IMR-90 (cell line): ENCODE results near the gene NIPAL3. TPM values are rescaled to one million over a fixed set of nuclear protein-coding genes. Genes with fewer than 3 reads are reported as not detected.
A peak's percentile ranks its signal among the peaks of the same experiment; 100 is the strongest.

Experiments used
- ATAC-seq: fragments of 200-7000 bp; cut with Tn5 transposase; 2 replicates; pipeline ENCODE4 v1.9.1; 2020; ENCODE audit warnings: low read depth, mild to moderate bottlenecking, moderate library complexity
- BruUV-seq: library from RNA; stranded (reverse); fragments of 400-500 nt; replicated peaks from 2 replicates; lab custom pipeline; 2021; lab: Mats Ljungman, UMichigan
- CTCF ChIA-PET: fragments of 300-600 bp; formaldehyde crosslinking; extraction: SDS; loops from one replicate; lab custom pipeline; 2021; ENCODE audit warnings: antibody characterized with exemption; lab: Yijun Ruan, JAX
- POLR2A ChIA-PET: fragments of 300-600 bp; sonication (Branson Sonifier 250); formaldehyde crosslinking; loops from one replicate; lab custom pipeline; 2022; ENCODE audit warnings: antibody characterized with exemption; ENCODE audit not compliant: unreplicated experiment; lab: Charles Lee
- DNase-seq: peaks from one replicate; pipeline ENCODE4 v3.0.0; 2013
- H2AFZ ChIP-seq: replicated peaks from 2 replicates; pipeline ENCODE3; 2013; ENCODE audit warnings: low read length, mild to moderate bottlenecking; ENCODE audit not compliant: poor library complexity
- H2AK5ac ChIP-seq: 2 replicates; pipeline ENCODE4 v1.6.1; 2013; ENCODE audit warnings: low read depth, low read length, inconsistent platforms
- H2AK9ac ChIP-seq: replicated peaks from 2 replicates; pipeline ENCODE3; 2013; ENCODE audit warnings: mild to moderate bottlenecking, low read depth, low read length, moderate library complexity; ENCODE audit not compliant: poor library complexity
- H2BK120ac ChIP-seq: 2 replicates; pipeline ENCODE4 v1.6.1; 2013; ENCODE audit warnings: low read depth, low read length, inconsistent platforms
- H2BK15ac ChIP-seq: 3 replicates; pipeline ENCODE4 v1.6.1; 2013; ENCODE audit warnings: low read depth, low read length, inconsistent platforms
- H2BK20ac ChIP-seq: 2 replicates; pipeline ENCODE4 v1.6.1; 2013; ENCODE audit warnings: low read depth, mild to moderate bottlenecking, inconsistent platforms, low read length, moderate library complexity
- H2BK5ac ChIP-seq: 2 replicates; pipeline ENCODE4 v1.6.1; 2013; ENCODE audit warnings: mild to moderate bottlenecking, low read depth, low read length, inconsistent platforms; ENCODE audit not compliant: poor library complexity, severe bottlenecking
- H3K14ac ChIP-seq: replicated peaks from 2 replicates; pipeline ENCODE4 v1.6.1; 2013; ENCODE audit warnings: low read depth, low read length, inconsistent platforms
- H3K18ac ChIP-seq: 2 replicates; pipeline ENCODE4 v1.6.1; 2013; ENCODE audit warnings: low read depth, low read length, control low read depth
- H3K23ac ChIP-seq: 2 replicates; pipeline ENCODE4 v1.6.1; 2013; ENCODE audit warnings: low read depth, low read length, inconsistent platforms
- H3K27ac ChIP-seq: 2 replicates; pipeline ENCODE4 v1.5.1; 2013; ENCODE audit warnings: mild to moderate bottlenecking, control low read depth, low read length; ENCODE audit not compliant: insufficient read depth
- H3K27me3 ChIP-seq: 2 replicates; pipeline ENCODE4 v1.6.1; 2013; ENCODE audit warnings: low read length; ENCODE audit not compliant: control insufficient read depth, insufficient read depth
- H3K36me3 ChIP-seq: 2 replicates; pipeline ENCODE4 v1.6.1; 2013; ENCODE audit warnings: low read length, mixed read lengths; ENCODE audit not compliant: control insufficient read depth, insufficient read depth
- H3K4ac ChIP-seq: 2 replicates; pipeline ENCODE4 v1.6.1; 2013; ENCODE audit warnings: low read depth, low read length, inconsistent platforms
- H3K4me1 ChIP-seq: 2 replicates; pipeline ENCODE4 v1.6.1; 2013; ENCODE audit warnings: low read length, mixed read lengths; ENCODE audit not compliant: control insufficient read depth, insufficient read depth
- H3K4me2 ChIP-seq: 2 replicates; pipeline ENCODE4 v1.6.1; 2013; ENCODE audit warnings: low read depth, mild to moderate bottlenecking, control low read depth, low read length, moderate library complexity
- H3K4me3 ChIP-seq: 2 replicates; pipeline ENCODE4 v1.5.1; 2013; ENCODE audit warnings: low read depth, mild to moderate bottlenecking, control low read depth, low read length, moderate library complexity; ENCODE audit not compliant: insufficient read depth
- H3K56ac ChIP-seq: 2 replicates; pipeline ENCODE4 v1.6.1; 2013; ENCODE audit warnings: low read length, inconsistent platforms; ENCODE audit not compliant: insufficient read depth; ENCODE audit errors: extremely low read depth
- H3K79me1 ChIP-seq, 2 experiments: 2 replicates each; pipeline ENCODE4 v1.6.1; 2013; ENCODE audit warnings: low read length in 2 of 2, inconsistent platforms in 1 of 2, low read depth in 1 of 2
- H3K9ac ChIP-seq: 2 replicates; pipeline ENCODE4 v1.6.1; 2013; ENCODE audit warnings: low read depth, low read length, control low read depth
- H3K9me1 ChIP-seq: 2 replicates; pipeline ENCODE4 v1.6.1; 2013; ENCODE audit warnings: low read length, inconsistent platforms; ENCODE audit not compliant: insufficient read depth
- H3K9me3 ChIP-seq: 2 replicates; pipeline ENCODE4 v1.6.1; 2013; ENCODE audit warnings: low read length; ENCODE audit not compliant: control insufficient read depth, insufficient read depth
- H4K20me1 ChIP-seq: 2 replicates; pipeline ENCODE4 v1.6.1; 2013; ENCODE audit warnings: low read length, inconsistent platforms; ENCODE audit not compliant: insufficient read depth
- H4K5ac ChIP-seq: 2 replicates; pipeline ENCODE4 v1.6.1; 2013; ENCODE audit warnings: mild to moderate bottlenecking, low read depth, low read length, control low read depth
- H4K8ac ChIP-seq, 2 experiments: 2 replicates each; pipeline ENCODE4 v1.6.1; 2013; ENCODE audit warnings: low read depth in 2 of 2, low read length in 2 of 2, control low read depth in 1 of 2, inconsistent platforms in 1 of 2
- H4K91ac ChIP-seq: 2 replicates; pipeline ENCODE4 v1.6.1; 2013; ENCODE audit warnings: low read depth, low read length, inconsistent platforms; ENCODE audit not compliant: insufficient read depth
- MAZ ChIP-seq: IDR thresholded peaks from 2 replicates; pipeline ENCODE4 v1.6.1; 2012; ENCODE audit warnings: low read depth, mild to moderate bottlenecking, low read length, improper control_type of control experiment, moderate library complexity, borderline replicate concordance
- NFE2L2 ChIP-seq: fragments of 150-350 bp; IDR thresholded peaks from 2 replicates; pipeline ENCODE4 v1.6.1; 2016; ENCODE audit warnings: low read depth, mild to moderate bottlenecking, low read length
- RAD21 ChIP-seq: IDR thresholded peaks from 2 replicates; pipeline ENCODE4 v1.6.1; 2012; ENCODE audit warnings: low read length, improper control_type of control experiment
- RCOR1 ChIP-seq: IDR thresholded peaks from 2 replicates; pipeline ENCODE4 v1.6.1; 2012; ENCODE audit warnings: mild to moderate bottlenecking, low read length, improper control_type of control experiment; ENCODE audit not compliant: insufficient replicate concordance
- RFX5 ChIP-seq: IDR thresholded peaks from 2 replicates; pipeline ENCODE4 v1.8.0; 2012; ENCODE audit warnings: low read depth, mild to moderate bottlenecking, low read length, moderate library complexity
- WGBS, 2 experiments: methylation state at CpG; one replicate each; pipeline versions ENCODE4 v1.1.5 to v1.1.7; 2013; ENCODE audit warnings: missing lambda C conversion rate in 2 of 2; ENCODE audit not compliant: insufficient read length in 1 of 2; ENCODE audit errors: extremely low coverage in 2 of 2; 5-methylcytosine and 5-hydroxymethylcytosine counted together
- dilution Hi-C: fragments of 300-500 bp; cut with HindIII; formaldehyde crosslinking; loops from one replicate; pipeline ENCODE4 v1.14.3; 2018; ENCODE audit warnings: low sequenced_read_pairs; ENCODE audit not compliant: unreplicated experiment
- in situ Hi-C: fragments of 300-500 bp; cut with MboI; formaldehyde crosslinking; loops from 3 replicates; pipeline ENCODE4 v1.14.3; 2019; ENCODE audit warnings: low sequenced_read_pairs, inconsistent platforms, mixed read lengths
- intact Hi-C: fragments of 100-400 bp; cut with micrococcal nuclease; formaldehyde crosslinking; loops from 2 replicates; pipeline ENCODE4 v1.10.0; 2022
- polyA plus RNA-seq, 3 experiments: library from polyadenylated mRNA; depleted of rRNA; stranded (reverse); fragments of >200 nt; gene quantifications; 2 replicates each; pipeline ENCODE4 v1.2.3, GENCODE V29; 2012; ENCODE audit warnings: low replicate concordance in 1 of 3
- total RNA-seq: library from RNA; depleted of rRNA; stranded (reverse); fragments of >200 nt; gene quantifications from 2 replicates; pipeline ENCODE4 v1.2.3, GENCODE V29; 2012

The NIPAL3 gene
- total and polyA plus RNA-seq, 2 of the 4 experiments (the other 2 are of a cell fraction) = 55.0 to 123 TPM

GRCh38 chr1:24411963-24412362, 3.6 kb upstream of the NIPAL3 start:
- in situ Hi-C loops = no loop called here

More at GRCh38 chr1:24411963-24412362, 3.6 kb upstream of the NIPAL3 start:
- Histone ChIP-seq H3K36me3 (no peaks in the 10 kb centered on the region), H3K9ac (no peak overlapping the region), H3K79me1 (peaks cover 27 to 54% of the 10 kb centered on the region in 2 experiments), H3K4me2 (peak overlapping the region; percentile 23; the same call in 1 of the 2 replicates), H4K91ac (peak overlapping the region; percentile 59), H3K14ac (peak overlapping the region; percentile 48; the same call in 1 of the 2 replicates), H3K9me3 (peaks cover 3% of the 10 kb centered on the region; the same call in 1 of the 2 replicates), H2AK9ac (peak overlapping the region; percentile 65), H4K5ac (no peak overlapping the region; the same call in 1 of the 2 replicates), H2BK15ac (peak overlapping the region; percentile 36; the same call in 2 of the 3 replicates), H3K4me1 (peaks cover 2% of the 10 kb centered on the region; the same call in 1 of the 2 replicates), H2BK5ac (peak overlapping the region; percentile 75), H3K9me1 (peaks cover 9% of the 10 kb centered on the region), H3K18ac (no peak overlapping the region), H4K8ac (peak overlapping the region in 1 of 2 experiments; percentile 62; a peak in 2 of 4 replicates), H2BK120ac (peak overlapping the region; percentile 74), H4K20me1 (no peaks in the 10 kb centered on the region), H3K4ac (peak overlapping the region; percentile 70), H2BK20ac (peak overlapping the region; percentile 53; the same call in 1 of the 2 replicates), H3K27ac (no peak overlapping the region; the same call in 1 of the 2 replicates), H3K27me3 (no peaks in the 10 kb centered on the region), H3K23ac (0 out of 2 replicates have a peak overlapping the region, but pooled peaks have one; percentile 48), H2AFZ (no peak overlapping the region), H2AK5ac (peak overlapping the region; percentile 84; the same call in 1 of the 2 replicates), H3K4me3 (no peak overlapping the region), H3K56ac (0 out of 2 replicates have a peak overlapping the region, but pooled peaks have one; percentile 1)
- TF ChIP-seq RCOR1 (no peak), MAZ (no peak), RAD21 (no peak), NFE2L2 (peak; percentile 59), RFX5 (no peak)
- DNase-seq (peak; percentile 25), ATAC-seq (no peak)
- intact Hi-C loops = loop anchor here (10.0 kb wide), 1 partner anchor 333 kb away; the partner anchor contains the start of gene CLIC4
- WGBS, 2 experiments = 20% methylated on average over 1 of the region's 6 CpGs; no CpG with 5 or more reads in 1 of the 2 experiments
- ChIA-PET POLR2A (no interaction called here), CTCF (interaction anchor here (0.6 kb wide), 1 partner anchor 213 kb away, joined by 3 read pairs; no protein-coding TSS in a partner anchor)
- BruUV-seq = no TSS peak
- dilution Hi-C loops = no loop called here
